Upper lobe of right lung (tissue), 1 donor: ENCODE results near the gene BUB3. TPM values are rescaled to one million over a fixed set of nuclear protein-coding genes. Genes with fewer than 3 reads are reported as not detected.

Experiments used
- ATAC-seq: fragments of 200-7000 bp; cut with Tn5 transposase; one replicate; pipeline ENCODE4 v1.9.1; 2020; ENCODE audit warnings: mild to moderate bottlenecking, moderate library complexity
- DNase-seq: peaks from one replicate; pipeline ENCODE4 v3.0.0-alpha.2; 2020
- H3K27ac ChIP-seq: fragments of 200-600 bp; one replicate; pipeline ENCODE4 v1.8.0; 2022
- H3K27me3 ChIP-seq: fragments of 200-600 bp; one replicate; pipeline ENCODE4 v1.8.0; 2022; ENCODE audit warnings: mild to moderate bottlenecking
- H3K36me3 ChIP-seq: fragments of 200-600 bp; one replicate; pipeline ENCODE4 v1.8.0; 2022
- H3K4me1 ChIP-seq: fragments of 200-600 bp; one replicate; pipeline ENCODE4 v1.8.0; 2022
- H3K4me3 ChIP-seq: fragments of 200-600 bp; one replicate; pipeline ENCODE4 v1.8.0; 2022; ENCODE audit warnings: mild to moderate bottlenecking
- H3K9me3 ChIP-seq: fragments of 200-600 bp; one replicate; pipeline ENCODE4 v1.8.0; 2022
- CTCF ChIP-seq: fragments of 200-600 bp; IDR thresholded peaks from one replicate; pipeline ENCODE4 v1.8.0; 2022; ENCODE audit warnings: antibody characterized with exemption
- intact Hi-C: fragments of 100-400 bp; cut with DNase I; formaldehyde crosslinking; loops from one replicate; pipeline ENCODE4 v1.11.0; 2022
- total RNA-seq: library from RNA; stranded (reverse); fragmentation: NEBNext Ultra II Directional; extraction: Animal tissue kit (Norgen Biotek cat#: 25700); gene quantifications from one replicate; pipeline ENCODE4 v1.2.1, GENCODE V29; 2021
- donor health status: DM: no; HTN: yes; CAD: no; lungs with severe emphysema.

BUB3 gene
- total RNA-seq, 1 donor from 2014 or later, result 61.8 TPM

GRCh38 chr10:123140164-123140982, 13.8 kb upstream of the BUB3 start:
- DNase-seq (no peak), ATAC-seq (no peak)
- TF ChIP-seq CTCF, result no peak
- Histone ChIP-seq H3K27ac (no peak overlapping the region), H3K27me3 (peaks cover 100% of the 10 kb centered on the region), H3K36me3 (no peaks in the 10 kb centered on the region), H3K4me3 (no peak overlapping the region), H3K9me3 (no peaks in the 10 kb centered on the region), H3K4me1 (peaks cover 34% of the 10 kb centered on the region)
- intact Hi-C loops, result no loop called here

GRCh38 chr10:123140983-123141390, 13.2 kb upstream of the BUB3 start:
- intact Hi-C loops, result no loop called here
- no peak for TF ChIP-seq CTCF
- Histone ChIP-seq H3K36me3 (no peaks in the 10 kb centered on the region), H3K4me3 (no peak overlapping the region), H3K9me3 (no peaks in the 10 kb centered on the region), H3K4me1 (peaks cover 32% of the 10 kb centered on the region), H3K27ac (no peak overlapping the region), H3K27me3 (peaks cover 100% of the 10 kb centered on the region)
- ATAC-seq (no peak), DNase-seq (no peak)

GRCh38 chr10:123141791-123142700, 12.2 kb upstream of the BUB3 start:
- TF ChIP-seq CTCF, result no peak
- no peaks in the 10 kb centered on the region for H3K36me3 ChIP-seq
- peaks cover 100% of the 10 kb centered on the region for H3K27me3 ChIP-seq
- peaks cover 30% of the 10 kb centered on the region for H3K4me1 ChIP-seq
- no peak for DNase-seq
- no peaks in the 10 kb centered on the region for H3K9me3 ChIP-seq
- intact Hi-C loops, result no loop called here
- H3K4me3 ChIP-seq, result no peak overlapping the region
- ATAC-seq, result no peak
- H3K27ac ChIP-seq, result no peak overlapping the region

GRCh38 chr10:123142701-123143161, 11.5 kb upstream of the BUB3 start:
- intact Hi-C loops, result no loop called here
- Histone ChIP-seq H3K36me3 (no peaks in the 10 kb centered on the region), H3K27me3 (peaks cover 100% of the 10 kb centered on the region), H3K4me1 (peaks cover 26% of the 10 kb centered on the region), H3K4me3 (no peak overlapping the region), H3K27ac (no peak overlapping the region), H3K9me3 (no peaks in the 10 kb centered on the region)
- TF ChIP-seq CTCF, result no peak
- DNase-seq, result no peak
- ATAC-seq, result no peak

GRCh38 chr10:123143162-123143824, 10.9 kb upstream of the BUB3 start:
- DNase-seq (no peak), ATAC-seq (no peak)
- Histone ChIP-seq H3K36me3 (no peaks in the 10 kb centered on the region), H3K27ac (no peak overlapping the region), H3K9me3 (no peaks in the 10 kb centered on the region), H3K4me1 (peaks cover 29% of the 10 kb centered on the region), H3K4me3 (no peak overlapping the region), H3K27me3 (peaks cover 100% of the 10 kb centered on the region)
- intact Hi-C loops, result no loop called here
- TF ChIP-seq CTCF, result no peak
